ENCODE measurements around the gene SPANXB1.
"Not testable (repeated sequence)": the region's sequence is repeated elsewhere in the genome, so short reads cannot be mapped to it uniquely, and the experiment has no call there.

Gene SPANXB1

DNA sequence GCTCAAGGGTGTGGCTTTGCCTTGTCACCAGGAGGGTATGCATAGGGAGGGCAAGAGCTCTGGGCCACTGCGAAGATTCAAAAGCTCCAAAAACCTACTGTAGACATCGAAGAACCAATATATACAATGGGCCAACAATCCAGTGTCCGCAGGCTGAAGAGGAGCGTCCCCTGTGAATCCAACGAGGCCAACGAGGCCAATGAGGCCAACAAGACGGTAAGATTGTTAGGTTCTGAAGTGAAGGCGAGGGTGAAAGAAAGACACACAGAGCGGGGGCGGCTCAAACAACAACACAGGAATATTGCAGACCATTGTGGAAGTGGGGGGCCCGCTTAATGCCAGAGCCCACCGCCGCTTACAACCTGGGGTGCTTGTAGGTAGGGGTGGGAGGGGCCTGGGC, at the start of gene SPANXB1:
Gene SPANXB1, plus strand, starts transcription at position 27 of the 400 bp plus-strand sequence. Its CDS starts 100 bp downstream, at position 127.
- not testable (repeated sequence) for DNase-seq

GRCh38 chrX:140967036-140967435, 35.4 kb upstream of the SPANXB1 start:
- DNase-seq = no peak

DNA sequence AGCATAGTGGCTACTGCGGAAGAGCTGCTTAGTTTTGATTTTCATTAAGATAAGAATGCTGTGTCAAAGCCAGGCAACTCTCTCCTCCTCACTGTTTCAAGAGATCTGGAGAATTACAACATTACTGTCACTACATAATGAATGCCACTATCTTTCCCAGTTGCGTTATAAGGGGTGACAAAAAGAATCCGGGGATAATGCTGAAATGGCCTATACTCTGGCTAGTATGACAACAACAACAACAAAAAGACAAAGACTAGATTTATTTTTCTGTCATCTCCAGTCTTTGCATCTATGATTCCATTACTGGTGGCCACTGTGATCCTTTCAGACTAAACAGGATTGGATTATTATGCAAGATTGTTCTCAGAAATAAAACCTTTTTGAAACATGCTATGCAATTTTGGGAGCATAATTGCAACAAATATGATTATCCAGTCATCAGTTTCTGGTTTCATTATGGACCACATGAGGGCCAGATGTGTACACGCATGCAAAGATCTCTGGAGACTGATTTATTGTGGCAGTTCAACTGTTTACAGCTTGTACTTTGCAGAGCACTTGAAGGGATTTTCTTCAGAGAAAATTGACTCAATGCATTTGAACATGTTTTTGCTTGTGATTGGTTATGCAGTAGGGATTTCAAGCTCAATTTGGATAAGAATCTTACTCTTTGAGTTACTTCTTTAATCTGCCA, 31.1 kb upstream of the SPANXB1 start:
- no peak for DNase-seq

GRCh38 chrX:140975472-140975871, 26.9 kb upstream of the SPANXB1 start:
- DNase-seq = no peak

DNA sequence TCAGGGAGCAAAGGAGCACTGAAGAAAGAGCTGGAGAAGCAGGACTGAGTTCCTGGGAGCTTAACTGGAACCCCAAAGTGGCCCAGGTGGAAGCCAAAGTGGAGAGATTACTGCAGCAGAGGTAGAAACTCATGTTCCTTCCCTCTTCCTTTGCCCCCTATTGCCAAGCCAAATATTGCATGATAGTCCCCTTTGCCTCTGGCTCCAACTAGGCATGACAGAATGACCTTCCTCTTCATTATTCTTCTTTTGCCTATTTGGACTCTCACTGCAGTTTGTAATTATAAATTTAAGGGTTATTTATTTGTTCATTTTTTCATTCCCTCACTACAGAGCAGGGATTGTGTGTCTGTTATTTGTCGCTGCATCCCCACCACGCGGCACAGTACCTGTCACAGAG, 22.1 kb upstream of the SPANXB1 start:
- DNase-seq = no peak

GRCh38 chrX:140983730-140984129, 18.7 kb upstream of the SPANXB1 start:
- no peak for DNase-seq

GRCh38 chrX:141005243-141005642, 2.8 kb downstream of the SPANXB1 start:
- DNase-seq = not testable (repeated sequence)

DNA sequence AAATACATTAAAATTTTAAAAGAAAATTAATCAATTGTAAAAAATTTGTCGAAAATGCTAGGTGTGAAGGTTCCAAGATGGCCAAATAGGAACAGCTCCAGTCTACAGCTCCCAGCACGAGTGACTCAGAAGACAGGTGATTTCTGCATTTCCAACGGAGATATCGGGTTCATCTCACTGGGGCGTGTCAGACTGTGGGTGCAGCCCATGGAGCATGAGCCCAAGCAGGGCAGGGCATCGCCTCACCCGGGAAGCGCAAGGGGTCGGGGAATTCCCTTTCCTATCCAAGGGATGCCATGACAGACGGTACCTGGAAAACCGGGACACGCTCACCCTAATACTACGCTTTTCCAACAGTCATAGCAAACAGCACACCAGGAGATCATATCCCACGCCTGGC, 41.9 kb downstream of the SPANXB1 start:
- DNase-seq = not testable (repeated sequence)

DNA sequence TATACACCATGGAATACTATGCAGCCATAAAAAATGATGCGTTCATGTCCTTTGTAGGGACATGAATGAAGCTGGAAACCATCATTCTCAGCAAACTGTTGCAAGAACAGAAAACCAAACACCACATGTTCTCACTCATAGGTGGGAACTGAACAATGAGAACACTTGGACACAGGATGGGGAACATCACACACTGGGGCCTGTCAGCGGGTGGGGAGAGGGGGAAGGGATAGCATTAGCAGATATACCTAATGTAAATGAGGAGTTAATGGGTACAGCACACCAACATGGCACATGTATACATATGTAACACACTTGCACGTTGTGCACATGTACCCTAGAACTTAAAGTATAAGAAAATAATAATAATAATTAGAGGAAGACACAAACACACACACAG, 47.5 kb downstream of the SPANXB1 start:
- not testable (repeated sequence) for DNase-seq

GRCh38 chrX:141052098-141052497, 49.7 kb downstream of the SPANXB1 start:
- DNase-seq = not testable (repeated sequence)
